Suprapubic skin (tissue), 4 donors: ENCODE data around the gene E2F3. TPM values are rescaled to one million over a fixed set of nuclear protein-coding genes. Genes with fewer than 3 reads are reported as not detected.

Source experiments
- DNase-seq, 2 donors: peaks; one replicate each; pipeline ENCODE4 v3.0.0-alpha.2; 2019; ENCODE audit warnings: low spot score in 2 of 2
- H3K27ac ChIP-seq: fragments of 200-600 bp; sonication (generic); one replicate; pipeline ENCODE4 v1.5.1; 2019
- H3K27me3 ChIP-seq: fragments of 200-600 bp; sonication (generic); one replicate; pipeline ENCODE4 v1.5.1; 2019
- H3K36me3 ChIP-seq: fragments of 200-600 bp; sonication (generic); one replicate; pipeline ENCODE4 v1.5.1; 2019
- H3K4me1 ChIP-seq: fragments of 200-600 bp; sonication (generic); one replicate; pipeline ENCODE4 v1.5.1; 2019
- H3K4me3 ChIP-seq: fragments of 200-600 bp; sonication (generic); one replicate; pipeline ENCODE4 v1.5.1; 2019; ENCODE audit warnings: mild to moderate bottlenecking
- H3K9me3 ChIP-seq: fragments of 200-600 bp; sonication (generic); one replicate; pipeline ENCODE4 v1.5.1; 2019
- CTCF ChIP-seq, 2 donors: fragments of 200-600 bp in 1 of 2; fragments of 450-650 bp in 1 of 2; sonication (generic) in 1 of 2; IDR thresholded peaks; one replicate each; pipeline ENCODE4 v1.5.1; 2016 to 2019; ENCODE audit warnings: antibody characterized with exemption in 2 of 2, mild to moderate bottlenecking in 1 of 2, moderate library complexity in 1 of 2
- EP300 ChIP-seq: sonication (generic); formaldehyde crosslinking; IDR thresholded peaks from one replicate; pipeline ENCODE4 v1.6.1; 2017; ENCODE audit warnings: antibody characterized with exemption
- POLR2A ChIP-seq, 2 donors: fragments of 450-650 bp; IDR thresholded peaks; one replicate each; pipeline ENCODE4 v1.6.1; 2017; ENCODE audit warnings: antibody characterized with exemption in 2 of 2, mild to moderate bottlenecking in 2 of 2, moderate library complexity in 2 of 2
- POLR2AphosphoS5 ChIP-seq, 3 donors: sonication (generic); formaldehyde crosslinking; IDR thresholded peaks; one replicate each; pipeline ENCODE4 v1.6.1; 2017; ENCODE audit warnings: antibody characterized with exemption in 3 of 3
- WGBS: methylation state at CpG from one replicate; pipeline ENCODE4 v1.1.5; 2018; 5-methylcytosine and 5-hydroxymethylcytosine counted together
- total RNA-seq, 4 donors: library from RNA; depleted of rRNA; stranded (reverse); fragments of >200 nt; gene quantifications; one replicate each; pipeline ENCODE4 v1.1.0, GENCODE V29; 2016

The E2F3 gene
- total RNA-seq, 4 donors from 2014 or later, result 1.9 to 3.6 (median 2.9) TPM

DNA sequence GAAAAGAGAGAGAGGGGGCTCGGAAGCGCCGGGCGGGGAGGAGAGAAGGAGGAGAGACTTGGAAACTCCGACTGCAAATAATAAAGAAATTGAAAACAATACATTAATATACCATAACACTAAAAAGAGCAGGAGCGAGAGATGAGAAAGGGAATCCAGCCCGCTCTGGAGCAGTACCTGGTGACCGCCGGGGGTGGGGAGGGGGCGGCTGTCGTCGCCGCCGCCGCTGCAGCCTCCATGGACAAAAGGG lies 338 bp downstream of the E2F3 start:
- TF ChIP-seq EP300, result no peak
- TF ChIP-seq CTCF (IDR thresholded peaks at IDR 0.05), result no peak
- TF ChIP-seq POLR2A (IDR thresholded peaks at IDR 0.05), result no peak
- no peak for TF ChIP-seq POLR2AphosphoS5 (IDR thresholded peaks at IDR 0.05)
- Histone ChIP-seq H3K9me3 (no peaks in the 10 kb centered on the region), H3K4me1 (peaks cover 24% of the 10 kb centered on the region), H3K27me3 (no peaks in the 10 kb centered on the region), H3K27ac (peak overlapping the region; percentile 88), H3K36me3 (no peaks in the 10 kb centered on the region), H3K4me3 (peak overlapping the region; percentile 90)
- WGBS, result 0% methylated on average over 15 of the region's 15 CpGs
- DNase-seq, result no peak

- H3K27ac ChIP-seq, result peak overlapping the region; percentile 88
- no peaks in the 10 kb centered on the region for H3K36me3 ChIP-seq
- H3K4me3 ChIP-seq, result peak overlapping the region; percentile 90
- TF ChIP-seq POLR2AphosphoS5 (IDR thresholded peaks at IDR 0.05), result no peak
- no peak for TF ChIP-seq EP300
- no peak for TF ChIP-seq CTCF (IDR thresholded peaks at IDR 0.05)
- no peak for TF ChIP-seq POLR2A (IDR thresholded peaks at IDR 0.05)
- peaks cover 24% of the 10 kb centered on the region for H3K4me1 ChIP-seq
- peak in 1 of 2 donors; percentile 71 for DNase-seq
- WGBS, result under 1% methylated on average over 24 of the region's 73 CpGs
- no peaks in the 10 kb centered on the region for H3K27me3 ChIP-seq
- no peaks in the 10 kb centered on the region for H3K9me3 ChIP-seq
These were observed 827 bp downstream of the E2F3 start for GRCh38 chr6:20402342-20403069.

DNA sequence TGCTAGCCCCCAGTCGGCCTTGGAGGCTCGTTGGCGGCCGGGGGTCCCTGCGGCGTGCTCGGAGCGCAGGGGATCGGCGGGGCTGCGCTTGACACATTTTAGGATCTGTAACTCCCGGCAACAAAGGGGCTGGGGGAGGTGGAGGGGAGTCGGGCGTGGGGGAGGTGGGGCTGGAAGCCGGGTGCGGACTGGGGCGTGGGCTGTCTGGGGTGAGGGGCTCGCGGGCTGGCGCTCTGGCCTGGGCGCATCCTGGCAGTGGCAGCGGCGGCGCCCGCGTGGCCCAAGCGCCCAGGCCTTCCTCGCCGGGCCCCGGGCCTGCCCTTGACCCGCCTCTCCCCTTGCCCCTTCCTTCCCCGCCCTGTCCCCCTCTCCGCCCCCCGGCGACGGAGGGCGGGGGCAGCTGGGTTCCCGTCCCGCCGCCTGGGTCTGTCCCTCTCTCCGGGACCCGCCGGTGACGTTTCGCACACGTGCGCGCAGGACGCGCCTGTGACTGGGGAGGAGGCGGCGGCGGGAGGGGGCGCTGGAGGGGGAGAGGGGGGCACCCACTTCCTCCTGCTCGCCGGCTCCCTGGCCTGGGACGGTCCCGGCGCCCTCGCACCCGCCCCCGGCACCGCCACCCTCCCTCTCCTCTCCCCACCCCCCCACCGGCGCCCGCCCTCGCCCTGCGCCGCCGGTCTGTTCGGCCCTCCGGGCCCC lies 1.5 kb downstream of the E2F3 start:
- WGBS, result 0% methylated on average over 21 of the region's 72 CpGs

GRCh38 chr6:20403766-20404640 lies 2.3 kb downstream of the E2F3 start:
- no peak for TF ChIP-seq POLR2A (IDR thresholded peaks at IDR 0.05)
- no peak for TF ChIP-seq POLR2AphosphoS5 (IDR thresholded peaks at IDR 0.05)
- TF ChIP-seq CTCF (IDR thresholded peaks at IDR 0.05), result no peak
- TF ChIP-seq EP300, result no peak
- H3K4me3 ChIP-seq, result peak overlapping the region; percentile 90
- H3K27me3 ChIP-seq, result no peaks in the 10 kb centered on the region
- no peaks in the 10 kb centered on the region for H3K36me3 ChIP-seq
- H3K4me1 ChIP-seq, result peaks cover 24% of the 10 kb centered on the region
- H3K27ac ChIP-seq, result peak overlapping the region; percentile 88
- DNase-seq, result peak in 1 of 2 donors; percentile 81
- under 1% methylated on average over 34 of the region's 38 CpGs for WGBS
- H3K9me3 ChIP-seq, result no peaks in the 10 kb centered on the region

More for the DNA sequence above, 1.5 kb downstream of the E2F3 start:
- Histone ChIP-seq H3K27me3 (no peaks in the 10 kb centered on the region), H3K4me3 (peak overlapping the region; percentile 90), H3K4me1 (peaks cover 24% of the 10 kb centered on the region), H3K9me3 (no peaks in the 10 kb centered on the region), H3K27ac (peak overlapping the region; percentile 88), H3K36me3 (no peaks in the 10 kb centered on the region)
- DNase-seq, result peak; percentile 89
- no peak for TF ChIP-seq POLR2AphosphoS5 (IDR thresholded peaks at IDR 0.05)
- TF ChIP-seq EP300, result no peak
- no peak for TF ChIP-seq CTCF (IDR thresholded peaks at IDR 0.05)
- TF ChIP-seq POLR2A (IDR thresholded peaks at IDR 0.05), result no peak
